ENCODE measurements around the gene ASPA. TPM values are rescaled to one million over a fixed set of nuclear protein-coding genes. Genes with fewer than 3 reads are reported as not detected.

ASPA gene
- total and polyA plus RNA-seq, 2 experiments from 2014 or later = 0.13 TPM; not detected in 1

- TF ChIP-seq REST (IDR thresholded peaks at IDR 0.05; ENCODE audit: unreplicated experiment) = no peak
- TF ChIP-seq NANOG (IDR thresholded peaks at IDR 0.05; ENCODE audit: borderline replicate concordance) = no peak
- no peak for TF ChIP-seq CREB1 (CRISPR knock-in tag; IDR thresholded peaks at IDR 0.05; ENCODE audit: low read depth)
These were observed 57.0 kb downstream of the ASPA start (continued) for GRCh38 chr17:3532859-3533142.

GRCh38 chr17:3533752-3534151 lies 58.0 kb downstream of the ASPA start:
- Mint-ChIP-seq H3K27ac (no peak overlapping the region), H3K36me3 (ENCODE audit: low read depth) (no peaks in the 10 kb centered on the region; the same call in 2 of the 3 replicates), H3K9me3 (no peaks in the 10 kb centered on the region; the same call in 2 of the 3 replicates), H3K4me3 (no peak overlapping the region), H3K27me3 (ENCODE audit: insufficient read depth, low read depth, poor library complexity) (peaks cover 12% of the 10 kb centered on the region), H3K4me1 (peaks cover 15% of the 10 kb centered on the region)
- no peak for ATAC-seq
- Histone ChIP-seq H3F3A (replicated peaks; ENCODE audit: low read depth) (no peaks in the 10 kb centered on the region), H3K27ac (ENCODE audit: low read depth) (no peak overlapping the region), H4K20me1 (replicated peaks; ENCODE audit: insufficient read depth) (no peaks in the 10 kb centered on the region), H3K9me2 (ENCODE audit: insufficient read depth) (no peaks in the 10 kb centered on the region), H3K4me1 (ENCODE audit: insufficient read depth) (no peaks in the 10 kb centered on the region; the same call in 1 of the 2 replicates), H3K4me2 (no peak overlapping the region), H3K4me3 (no peak overlapping the region), H3K36me3 (ENCODE audit: insufficient read depth) (no peaks in the 10 kb centered on the region), H2AFZ (no peak overlapping the region), H3K79me2 (replicated peaks; ENCODE audit: insufficient read depth) (no peaks in the 10 kb centered on the region), H3K27me3 (ENCODE audit: insufficient read depth) (no peaks in the 10 kb centered on the region)
- no peak for DNase-seq (ENCODE audit: low spot score)
- no peak for TF ChIP-seq ZNF114 (CRISPR knock-in tag; IDR thresholded peaks at IDR 0.05)
- TF ChIP-seq EZH2 (IDR thresholded peaks at IDR 0.05; ENCODE audit: low read depth, unreplicated experiment) = no peak
- TF ChIP-seq REST (IDR thresholded peaks at IDR 0.05; ENCODE audit: unreplicated experiment) = no peak

- H3K27me3 Mint-ChIP-seq (ENCODE audit: insufficient read depth, low read depth, poor library complexity) = peaks cover 11% of the 10 kb centered on the region
- no peaks in the 10 kb centered on the region for H3K36me3 ChIP-seq (ENCODE audit: insufficient read depth)
- no peak overlapping the region for H3K4me2 ChIP-seq
- no peaks in the 10 kb centered on the region for H4K20me1 ChIP-seq (replicated peaks; ENCODE audit: insufficient read depth)
- H3K79me2 ChIP-seq (replicated peaks; ENCODE audit: insufficient read depth) = no peaks in the 10 kb centered on the region
- no peak overlapping the region for H3K4me3 ChIP-seq
- no peak overlapping the region; the same call in 1 of the 2 replicates for H2AFZ ChIP-seq
- no peaks in the 10 kb centered on the region for H3K27me3 ChIP-seq (ENCODE audit: insufficient read depth)
- no peak overlapping the region for H3K4me3 Mint-ChIP-seq
- H3K4me1 ChIP-seq (ENCODE audit: insufficient read depth) = no peaks in the 10 kb centered on the region; the same call in 1 of the 2 replicates
- peaks cover 14% of the 10 kb centered on the region for H3K4me1 Mint-ChIP-seq
- no peaks in the 10 kb centered on the region for H3F3A ChIP-seq (replicated peaks; ENCODE audit: low read depth)
- ATAC-seq = peak; percentile 19
- H3K36me3 Mint-ChIP-seq (ENCODE audit: low read depth) = no peaks in the 10 kb centered on the region; the same call in 2 of the 3 replicates
- DNase-seq (ENCODE audit: low spot score) = peak; percentile 50
- no peaks in the 10 kb centered on the region; the same call in 2 of the 3 replicates for H3K9me3 Mint-ChIP-seq
- no peak overlapping the region for H3K27ac Mint-ChIP-seq
- H3K27ac ChIP-seq (ENCODE audit: low read depth) = no peak overlapping the region
- no peaks in the 10 kb centered on the region for H3K9me2 ChIP-seq (ENCODE audit: insufficient read depth)
- TF ChIP-seq ZNF114 (CRISPR knock-in tag; IDR thresholded peaks at IDR 0.05) = no peak
- no peak for TF ChIP-seq STAT1 (IDR thresholded peaks at IDR 0.05; ENCODE audit: unreplicated experiment)
- TF ChIP-seq CREB1 (CRISPR knock-in tag; IDR thresholded peaks at IDR 0.05; ENCODE audit: low read depth) = no peak
- no peak for TF ChIP-seq POLR2AphosphoS5 (IDR thresholded peaks at IDR 0.05; ENCODE audit: low read depth)
- TF ChIP-seq CTCF (conservative IDR thresholded peaks at IDR 0.05; ENCODE audit: low read depth in 2 of 2) = no peak
- TF ChIP-seq ZNF331 (CRISPR knock-in tag; IDR thresholded peaks at IDR 0.05; ENCODE audit: low read depth) = no peak
- no peak for TF ChIP-seq JUNB (IDR thresholded peaks at IDR 0.05; ENCODE audit: unreplicated experiment)
These were observed 59.1 kb downstream of the ASPA start for GRCh38 chr17:3534881-3535252.

All from GM23338 (cell line).